CD14-positive monocyte (primary cell): Measurements from ENCODE around the gene PCCA. TPM values are rescaled to one million over a fixed set of nuclear protein-coding genes. Genes with fewer than 3 reads are reported as not detected.
"Not testable (repeated sequence)": the region's sequence is repeated elsewhere in the genome, so short reads cannot be mapped to it uniquely, and the experiment has no call there.

Experiments used
- DNase-seq, 3 donors: peaks; one replicate each; pipeline ENCODE4 v3.0.0-alpha.2; 2011 to 2022
- H2AFZ ChIP-seq: 2 replicates; pipeline ENCODE4 v1.6.0; 2012; ENCODE audit warnings: mild to moderate bottlenecking, low read depth, low read length, inconsistent platforms; ENCODE audit not compliant: insufficient read depth, poor library complexity, severe bottlenecking
- H3K27ac ChIP-seq, 2 donors: 1 replicate in 1 of 2; 2 replicates in 1 of 2; pipeline ENCODE4 v1.5.1; 2012 to 2013; ENCODE audit warnings: low read length in 2 of 2, control low read depth in 1 of 2, inconsistent platforms in 1 of 2, low read depth in 1 of 2, mild to moderate bottlenecking in 1 of 2
- H3K27me3 ChIP-seq, 2 donors: one replicate each; pipeline versions ENCODE4 v1.6.0 to v1.6.1; 2011 to 2013; ENCODE audit warnings: low read length in 2 of 2; ENCODE audit not compliant: control insufficient read depth in 2 of 2, insufficient read depth in 2 of 2
- H3K36me3 ChIP-seq, 2 donors: replicated peaks in 1 of 2; 1 replicate in 1 of 2; 2 replicates in 1 of 2; pipeline versions ENCODE4 v1.5.1 to v1.6.1; 2012 to 2013; ENCODE audit warnings: low read length in 2 of 2, control low read depth in 1 of 2, inconsistent platforms in 1 of 2, mild to moderate bottlenecking in 1 of 2; ENCODE audit not compliant: insufficient read depth in 2 of 2, control insufficient read depth in 1 of 2
- H3K4me1 ChIP-seq, 2 donors: 1 replicate in 1 of 2; 2 replicates in 1 of 2; pipeline versions ENCODE4 v1.5.1 to v1.6.1; 2012 to 2013; ENCODE audit warnings: low read length in 2 of 2, control low read depth in 1 of 2, inconsistent platforms in 1 of 2, mild to moderate bottlenecking in 1 of 2, moderate library complexity in 1 of 2; ENCODE audit not compliant: insufficient read depth in 2 of 2, control insufficient read depth in 1 of 2
- H3K4me2 ChIP-seq: replicated peaks from 2 replicates; pipeline ENCODE3; 2012; ENCODE audit warnings: low read length, moderate library complexity, mild to moderate bottlenecking; ENCODE audit not compliant: poor library complexity, severe bottlenecking; ENCODE audit errors: extremely low read depth
- H3K4me3 ChIP-seq, 3 experiments: fragments of 200-600 bp in 1 of 3; sonication (generic) in 1 of 3; replicated peaks in 1 of 3; 1 replicate in 2 of 3; 2 replicates in 1 of 3; pipeline ENCODE4 v1.5.1; 2011 to 2013; ENCODE audit warnings: low read length in 3 of 3, mild to moderate bottlenecking in 3 of 3, control low read depth in 2 of 3, low read depth in 2 of 3, inconsistent platforms in 1 of 3, moderate library complexity in 1 of 3
- H3K79me2 ChIP-seq: 2 replicates; pipeline ENCODE4 v1.6.0; 2012; ENCODE audit warnings: mild to moderate bottlenecking, control low read depth, inconsistent platforms, low read length, moderate library complexity; ENCODE audit not compliant: insufficient read depth
- H3K9ac ChIP-seq: 2 replicates; pipeline ENCODE4 v1.6.0; 2017; ENCODE audit warnings: low read length, mild to moderate bottlenecking; ENCODE audit not compliant: insufficient read depth, poor library complexity, severe bottlenecking
- H3K9me3 ChIP-seq, 2 donors: replicated peaks in 1 of 2; 1 replicate in 1 of 2; 2 replicates in 1 of 2; pipeline versions ENCODE4 v1.5.1 to v1.6.1; 2012 to 2013; ENCODE audit warnings: low read length in 2 of 2, control low read depth in 1 of 2; ENCODE audit not compliant: control insufficient read depth in 1 of 2, insufficient read depth in 1 of 2
- H4K20me1 ChIP-seq: 2 replicates; pipeline ENCODE4 v1.6.0; 2012; ENCODE audit warnings: mild to moderate bottlenecking, low read length, control low read depth, moderate library complexity; ENCODE audit not compliant: insufficient read depth
- H3K27ac Mint-ChIP-seq, 7 donors: one replicate each; pipeline ENCODE4 v1.8.0; 2020; ENCODE audit warnings: mild to moderate bottlenecking in 7 of 7, mixed read lengths in 7 of 7, moderate library complexity in 6 of 7, inconsistent platforms in 2 of 7
- H3K27me3 Mint-ChIP-seq, 3 donors: one replicate each; pipeline ENCODE4 v1.8.0; 2021 to 2022; ENCODE audit warnings: low read depth in 3 of 3, mild to moderate bottlenecking in 3 of 3, mixed read lengths in 3 of 3, moderate library complexity in 3 of 3, inconsistent platforms in 1 of 3
- H3K36me3 Mint-ChIP-seq, 2 donors: one replicate each; pipeline ENCODE4 v1.8.0; 2020; ENCODE audit warnings: mixed read lengths in 2 of 2, inconsistent platforms in 1 of 2, mild to moderate bottlenecking in 1 of 2
- H3K4me1 Mint-ChIP-seq: one replicate; pipeline ENCODE4 v1.8.0; 2020; ENCODE audit warnings: mild to moderate bottlenecking, mixed read lengths
- H3K4me3 Mint-ChIP-seq, 2 donors: one replicate each; pipeline ENCODE4 v1.8.0; 2020; ENCODE audit warnings: mild to moderate bottlenecking in 2 of 2, mixed read lengths in 2 of 2, moderate library complexity in 1 of 2
- H3K9me3 Mint-ChIP-seq, 7 donors: one replicate each; pipeline ENCODE4 v1.8.0; 2020 to 2022; ENCODE audit warnings: mixed read lengths in 7 of 7, mild to moderate bottlenecking in 6 of 7, moderate library complexity in 6 of 7, inconsistent platforms in 2 of 7
- WGBS: methylation state at CpG from one replicate; pipeline ENCODE4 v1.1.5; 2013; ENCODE audit warnings: missing lambda C conversion rate; ENCODE audit not compliant: insufficient coverage; 5-methylcytosine and 5-hydroxymethylcytosine counted together
- intact Hi-C, 2 donors: fragments of 100-400 bp; cut with micrococcal nuclease; formaldehyde crosslinking; loops; one replicate each; pipeline versions ENCODE4 v1.15.0 to v1.15.1; 2023
- polyA plus RNA-seq, 3 donors: library from polyadenylated mRNA; depleted of rRNA in 1 of 3; unstranded in 2 of 3; stranded (reverse) in 1 of 3; fragments of 300-500 nt in 2 of 3; fragments of >200 nt in 1 of 3; fragmentation: Illumina TruSeq in 2 of 3; gene quantifications; 1 replicate in 2 of 3; 2 replicates in 1 of 3; pipeline ENCODE4 v1.2.3, GENCODE V29; 2012 to 2021
- small RNA-seq: library from RNA; depleted of rRNA; stranded (forward); fragments of <200 nt; gene quantifications from one replicate; pipeline ENCODE3, GENCODE V24; 2012; ENCODE audit warnings: low read depth; ENCODE audit not compliant: insufficient read length
- TF ChIP-seq, protein P1 (sequence below): fragments of 200-600 bp; IDR thresholded peaks from one replicate; pipeline ENCODE4 v1.8.0; 2022; ENCODE audit warnings: antibody characterized with exemption, mild to moderate bottlenecking

Gene PCCA
- polyA plus RNA-seq, 3 donors = 4.4 to 13.5 (median 11.9) TPM

DNA sequence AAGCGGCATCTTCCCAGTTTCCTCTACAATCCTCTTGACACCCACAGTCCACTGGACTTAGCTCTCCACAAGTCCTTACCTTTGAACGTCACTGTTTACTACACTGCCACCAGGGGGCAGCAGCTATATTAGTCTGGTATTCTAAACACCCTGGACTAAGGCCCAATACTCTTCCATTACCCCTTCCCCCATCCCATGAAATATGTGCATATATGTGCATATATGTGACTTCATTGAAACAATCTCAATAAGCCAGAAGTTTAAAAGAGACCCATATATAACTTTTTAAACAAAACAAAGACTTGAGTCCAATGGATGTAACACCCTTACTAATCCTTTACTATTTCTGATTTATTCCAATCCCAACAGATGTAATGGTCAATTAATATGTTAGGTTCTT is 484.2 kb downstream of the PCCA start:
- peaks cover 0 to 5% (median 0%) of the 10 kb centered on the region in 7 donors for H3K9me3 Mint-ChIP-seq
- TF ChIP-seq, protein P1, sequence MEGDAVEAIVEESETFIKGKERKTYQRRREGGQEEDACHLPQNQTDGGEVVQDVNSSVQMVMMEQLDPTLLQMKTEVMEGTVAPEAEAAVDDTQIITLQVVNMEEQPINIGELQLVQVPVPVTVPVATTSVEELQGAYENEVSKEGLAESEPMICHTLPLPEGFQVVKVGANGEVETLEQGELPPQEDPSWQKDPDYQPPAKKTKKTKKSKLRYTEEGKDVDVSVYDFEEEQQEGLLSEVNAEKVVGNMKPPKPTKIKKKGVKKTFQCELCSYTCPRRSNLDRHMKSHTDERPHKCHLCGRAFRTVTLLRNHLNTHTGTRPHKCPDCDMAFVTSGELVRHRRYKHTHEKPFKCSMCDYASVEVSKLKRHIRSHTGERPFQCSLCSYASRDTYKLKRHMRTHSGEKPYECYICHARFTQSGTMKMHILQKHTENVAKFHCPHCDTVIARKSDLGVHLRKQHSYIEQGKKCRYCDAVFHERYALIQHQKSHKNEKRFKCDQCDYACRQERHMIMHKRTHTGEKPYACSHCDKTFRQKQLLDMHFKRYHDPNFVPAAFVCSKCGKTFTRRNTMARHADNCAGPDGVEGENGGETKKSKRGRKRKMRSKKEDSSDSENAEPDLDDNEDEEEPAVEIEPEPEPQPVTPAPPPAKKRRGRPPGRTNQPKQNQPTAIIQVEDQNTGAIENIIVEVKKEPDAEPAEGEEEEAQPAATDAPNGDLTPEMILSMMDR = peak; percentile 89
- no peaks in the 10 kb centered on the region for H3K79me2 ChIP-seq
- no peak overlapping the region for H3K4me3 ChIP-seq
- H3K27ac Mint-ChIP-seq = no peak overlapping the region
- H3K4me1 Mint-ChIP-seq = no peaks in the 10 kb centered on the region
- H3K27me3 Mint-ChIP-seq = no peaks in the 10 kb centered on the region
- no peaks in the 10 kb centered on the region for H3K36me3 ChIP-seq
- no peak overlapping the region for H3K4me3 Mint-ChIP-seq
- H2AFZ ChIP-seq = no peak overlapping the region
- H3K9me3 ChIP-seq = no peaks in the 10 kb centered on the region
- H3K9ac ChIP-seq = no peak overlapping the region
- no peak overlapping the region for H3K4me2 ChIP-seq
- H3K4me1 ChIP-seq = no peaks in the 10 kb centered on the region
- H4K20me1 ChIP-seq = no peaks in the 10 kb centered on the region
- peak; percentile 51 to 79 (median 70) for DNase-seq
- whole genome bisulfite sequencing = no CpG with 5 or more reads among the region's 2 CpGs
- no peak overlapping the region for H3K27ac ChIP-seq
- intact Hi-C loops = loop anchor here (5.0 kb wide), 1 partner anchor 554 kb away; no protein-coding TSS in a partner anchor
- H3K27me3 ChIP-seq = no peaks in the 10 kb centered on the region
- H3K36me3 Mint-ChIP-seq = no peaks in the 10 kb centered on the region

DNA sequence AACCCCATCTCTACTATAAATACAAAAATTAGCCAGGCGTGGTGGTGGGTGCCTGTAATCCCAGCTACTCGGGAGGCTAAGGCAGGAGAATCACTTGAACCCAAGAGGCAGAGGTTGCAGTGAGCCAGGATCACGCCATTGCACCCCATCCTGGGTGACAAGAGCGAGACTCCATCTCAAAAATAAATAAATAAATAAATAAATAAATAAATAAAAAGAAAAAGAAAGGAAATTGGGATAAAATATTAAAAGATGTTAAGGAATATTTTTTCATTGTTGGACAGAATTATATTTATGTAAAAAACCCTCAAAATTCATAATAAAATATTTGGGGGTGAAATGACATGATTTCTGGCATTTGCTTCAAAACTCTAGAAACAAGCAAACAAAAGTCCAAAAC is 488.3 kb downstream of the PCCA start:
- H3K27me3 ChIP-seq = not testable (repeated sequence)

More for the DNA sequence above, 488.3 kb downstream of the PCCA start:
- H3K79me2 ChIP-seq, H3K4me3 ChIP-seq, H3K4me1 Mint-ChIP-seq, H3K9me3 ChIP-seq, H3K36me3 ChIP-seq, H2AFZ ChIP-seq, H3K4me2 ChIP-seq, H3K27ac Mint-ChIP-seq, H3K27ac ChIP-seq, intact Hi-C loops, DNase-seq, H3K4me1 ChIP-seq, H4K20me1 ChIP-seq, H3K27me3 Mint-ChIP-seq, H3K9me3 Mint-ChIP-seq, H3K9ac ChIP-seq, H3K4me3 Mint-ChIP-seq: not testable (repeated sequence)
- WGBS = no CpG with 5 or more reads among the region's 4 CpGs
- peaks cover 7 to 14% of the 10 kb centered on the region in 2 donors for H3K36me3 Mint-ChIP-seq

Small RNAs within 50 kb of the gene (small RNA-seq; reads per million reads assigned to genes)
- gene AL356575.1 = not detected

Other genes with a start within 250 kb of the PCCA start
- not detected for gene ZIC5, start 117.3 kb upstream of the PCCA start, polyA plus RNA-seq
- gene ZIC2, start 107.3 kb upstream of the PCCA start, polyA plus RNA-seq = not detected